ENCODE measurements around the gene FBXW2.

Gene FBXW2

GRCh38 chr9:120780367-120780766, 12.8 kb downstream of the FBXW2 start:
- peaks cover 18% of the 10 kb centered on the region for H3K36me3 ChIP-seq (ENCODE audit: control insufficient read depth, insufficient read depth, low read length)

DNA sequence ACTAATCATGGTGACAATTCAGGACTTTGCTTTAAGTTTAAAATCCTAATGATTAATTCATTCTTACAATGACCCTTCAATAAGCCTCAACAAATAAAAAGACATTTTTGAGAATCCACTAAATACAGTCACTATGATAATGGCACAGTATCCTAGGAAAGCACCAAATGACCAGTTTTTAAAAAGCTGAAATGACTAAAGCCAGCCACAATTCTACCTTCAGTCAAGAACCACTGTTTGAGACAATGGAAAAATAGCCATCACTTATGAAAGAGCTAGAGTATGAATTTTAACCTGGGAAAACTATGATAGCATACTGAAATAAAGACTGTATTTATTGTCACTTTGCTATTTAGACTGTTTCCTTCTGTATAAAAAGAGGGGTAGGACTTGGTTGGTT, 14.0 kb downstream of the FBXW2 start:
- Histone ChIP-seq H3K27me3 (replicated peaks; ENCODE audit: control insufficient read depth, insufficient read depth, low read length, poor library complexity, severe bottlenecking) (no peaks in the 10 kb centered on the region), H3K27ac (ENCODE audit: insufficient read depth, low read length, poor library complexity, severe bottlenecking) (no peak overlapping the region), H3K4me1 (ENCODE audit: control insufficient read depth, insufficient read depth, low read length, poor library complexity, severe bottlenecking) (no peaks in the 10 kb centered on the region), H3K9me3 (ENCODE audit: control insufficient read depth, low read length) (no peaks in the 10 kb centered on the region), H3K36me3 (ENCODE audit: control insufficient read depth, insufficient read depth, low read length) (peaks cover 22% of the 10 kb centered on the region), H3K4me3 (ENCODE audit: insufficient read depth, low read depth, low read length, poor library complexity, severe bottlenecking) (no peak overlapping the region)
- no peak for DNase-seq

More at GRCh38 chr9:120780367-120780766, 12.8 kb downstream of the FBXW2 start:
- H3K27me3 ChIP-seq (replicated peaks; ENCODE audit: control insufficient read depth, insufficient read depth, low read length, poor library complexity, severe bottlenecking): no peaks in the 10 kb centered on the region
- H3K27ac ChIP-seq (ENCODE audit: insufficient read depth, low read length, poor library complexity, severe bottlenecking): no peak overlapping the region
- no peaks in the 10 kb centered on the region for H3K9me3 ChIP-seq (ENCODE audit: control insufficient read depth, low read length)
- no peak overlapping the region for H3K4me3 ChIP-seq (ENCODE audit: insufficient read depth, low read depth, low read length, poor library complexity, severe bottlenecking)
- H3K4me1 ChIP-seq (ENCODE audit: control insufficient read depth, insufficient read depth, low read length, poor library complexity, severe bottlenecking): no peaks in the 10 kb centered on the region
- no peak for DNase-seq

DNA sequence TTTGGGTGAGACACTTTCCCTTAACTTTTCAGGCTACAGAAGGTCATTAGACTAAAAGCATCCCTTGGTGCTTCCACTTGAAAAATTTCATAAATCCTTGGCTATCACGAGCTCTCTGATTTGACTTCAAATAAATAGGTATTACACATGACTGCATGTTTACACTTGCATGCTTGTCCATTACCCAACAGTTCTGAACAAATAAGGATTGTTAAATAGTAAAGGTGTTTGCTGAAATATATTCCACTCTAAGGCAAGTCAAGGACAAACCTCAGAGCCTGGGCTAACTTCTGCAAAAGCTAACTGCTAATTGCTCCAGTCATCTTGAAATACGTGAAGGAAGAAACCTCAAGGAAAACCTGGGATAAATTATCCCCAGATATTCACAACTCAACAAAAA, 14.5 kb downstream of the FBXW2 start:
- Histone ChIP-seq H3K36me3 (ENCODE audit: control insufficient read depth, insufficient read depth, low read length) (peaks cover 21% of the 10 kb centered on the region), H3K27me3 (replicated peaks; ENCODE audit: control insufficient read depth, insufficient read depth, low read length, poor library complexity, severe bottlenecking) (no peaks in the 10 kb centered on the region), H3K27ac (ENCODE audit: insufficient read depth, low read length, poor library complexity, severe bottlenecking) (no peak overlapping the region), H3K4me3 (ENCODE audit: insufficient read depth, low read depth, low read length, poor library complexity, severe bottlenecking) (no peak overlapping the region), H3K9me3 (ENCODE audit: control insufficient read depth, low read length) (no peaks in the 10 kb centered on the region), H3K4me1 (ENCODE audit: control insufficient read depth, insufficient read depth, low read length, poor library complexity, severe bottlenecking) (no peaks in the 10 kb centered on the region)
- DNase-seq: no peak

- Histone ChIP-seq H3K27me3 (replicated peaks; ENCODE audit: control insufficient read depth, insufficient read depth, low read length, poor library complexity, severe bottlenecking) (no peaks in the 10 kb centered on the region), H3K36me3 (ENCODE audit: control insufficient read depth, insufficient read depth, low read length) (peaks cover 19% of the 10 kb centered on the region), H3K9me3 (ENCODE audit: control insufficient read depth, low read length) (no peaks in the 10 kb centered on the region), H3K4me1 (ENCODE audit: control insufficient read depth, insufficient read depth, low read length, poor library complexity, severe bottlenecking) (no peaks in the 10 kb centered on the region), H3K27ac (ENCODE audit: insufficient read depth, low read length, poor library complexity, severe bottlenecking) (no peak overlapping the region), H3K4me3 (ENCODE audit: insufficient read depth, low read depth, low read length, poor library complexity, severe bottlenecking) (no peak overlapping the region)
- no peak for DNase-seq
These were observed 16.0 kb downstream of the FBXW2 start for GRCh38 chr9:120777229-120777628.

DNA sequence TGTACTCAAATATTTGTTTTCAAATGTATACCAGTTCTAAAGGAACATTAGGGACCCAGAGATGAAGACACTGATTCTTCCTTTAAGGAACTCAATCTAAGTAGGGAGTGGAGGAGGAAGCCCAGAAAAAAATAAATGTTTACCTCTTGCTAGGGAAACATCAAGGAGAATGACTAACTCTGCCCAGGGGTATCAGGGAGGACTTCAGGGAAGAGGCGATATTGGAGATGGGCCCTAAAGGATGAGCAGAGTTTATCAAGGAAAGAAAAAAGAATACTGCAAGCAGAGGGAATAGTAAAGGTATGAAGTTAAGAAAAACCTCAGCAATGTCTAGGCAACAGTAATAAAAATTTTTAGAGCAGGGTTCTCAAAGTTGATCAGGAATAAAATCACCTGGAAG, 16.4 kb downstream of the FBXW2 start:
- peaks cover 19% of the 10 kb centered on the region for H3K36me3 ChIP-seq (ENCODE audit: control insufficient read depth, insufficient read depth, low read length)
- H3K9me3 ChIP-seq (ENCODE audit: control insufficient read depth, low read length): no peaks in the 10 kb centered on the region
- no peaks in the 10 kb centered on the region for H3K27me3 ChIP-seq (replicated peaks; ENCODE audit: control insufficient read depth, insufficient read depth, low read length, poor library complexity, severe bottlenecking)
- H3K4me3 ChIP-seq (ENCODE audit: insufficient read depth, low read depth, low read length, poor library complexity, severe bottlenecking): no peak overlapping the region
- no peak overlapping the region for H3K27ac ChIP-seq (ENCODE audit: insufficient read depth, low read length, poor library complexity, severe bottlenecking)
- DNase-seq: no peak
- no peaks in the 10 kb centered on the region for H3K4me1 ChIP-seq (ENCODE audit: control insufficient read depth, insufficient read depth, low read length, poor library complexity, severe bottlenecking)

DNA sequence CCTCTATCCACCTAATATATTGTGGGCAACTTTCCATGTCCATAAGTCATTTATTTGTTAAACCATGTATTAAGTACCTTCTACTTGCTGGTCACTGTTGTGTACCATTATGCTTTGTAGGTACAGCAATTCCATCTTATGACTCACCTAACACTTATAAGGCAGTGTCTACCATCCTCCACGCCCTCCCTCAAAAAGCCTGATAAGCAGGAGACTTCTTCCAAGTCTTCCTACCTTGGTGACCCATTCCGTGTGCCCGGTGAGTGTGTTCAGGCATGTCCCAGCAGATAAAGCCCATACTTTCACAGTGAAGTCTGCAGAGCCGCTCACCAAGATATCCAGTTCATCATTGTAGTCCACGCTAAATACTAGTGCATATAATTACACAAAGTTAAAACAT, 17.4 kb downstream of the FBXW2 start:
- Histone ChIP-seq H3K27me3 (replicated peaks; ENCODE audit: control insufficient read depth, insufficient read depth, low read length, poor library complexity, severe bottlenecking) (no peaks in the 10 kb centered on the region), H3K4me3 (ENCODE audit: insufficient read depth, low read depth, low read length, poor library complexity, severe bottlenecking) (no peak overlapping the region), H3K27ac (ENCODE audit: insufficient read depth, low read length, poor library complexity, severe bottlenecking) (no peak overlapping the region), H3K9me3 (ENCODE audit: control insufficient read depth, low read length) (no peaks in the 10 kb centered on the region), H3K4me1 (ENCODE audit: control insufficient read depth, insufficient read depth, low read length, poor library complexity, severe bottlenecking) (no peaks in the 10 kb centered on the region), H3K36me3 (ENCODE audit: control insufficient read depth, insufficient read depth, low read length) (peaks cover 28% of the 10 kb centered on the region)
- no peak for DNase-seq

- H3K9me3 ChIP-seq (ENCODE audit: control insufficient read depth, low read length): no peaks in the 10 kb centered on the region
- H3K27ac ChIP-seq (ENCODE audit: insufficient read depth, low read length, poor library complexity, severe bottlenecking): no peak overlapping the region
- H3K4me3 ChIP-seq (ENCODE audit: insufficient read depth, low read depth, low read length, poor library complexity, severe bottlenecking): no peak overlapping the region
- DNase-seq: no peak
- H3K36me3 ChIP-seq (ENCODE audit: control insufficient read depth, insufficient read depth, low read length): peaks cover 32% of the 10 kb centered on the region
- no peaks in the 10 kb centered on the region for H3K27me3 ChIP-seq (replicated peaks; ENCODE audit: control insufficient read depth, insufficient read depth, low read length, poor library complexity, severe bottlenecking)
- no peaks in the 10 kb centered on the region for H3K4me1 ChIP-seq (ENCODE audit: control insufficient read depth, insufficient read depth, low read length, poor library complexity, severe bottlenecking)
These were observed 18.5 kb downstream of the FBXW2 start for GRCh38 chr9:120774719-120775118.

GRCh38 chr9:120773256-120773655, 20.0 kb downstream of the FBXW2 start:
- peaks cover 36% of the 10 kb centered on the region for H3K36me3 ChIP-seq (ENCODE audit: control insufficient read depth, insufficient read depth, low read length)
- no peaks in the 10 kb centered on the region for H3K9me3 ChIP-seq (ENCODE audit: control insufficient read depth, low read length)
- no peak for DNase-seq
- no peak overlapping the region for H3K27ac ChIP-seq (ENCODE audit: insufficient read depth, low read length, poor library complexity, severe bottlenecking)
- H3K4me3 ChIP-seq (ENCODE audit: insufficient read depth, low read depth, low read length, poor library complexity, severe bottlenecking): no peak overlapping the region
- no peaks in the 10 kb centered on the region for H3K27me3 ChIP-seq (replicated peaks; ENCODE audit: control insufficient read depth, insufficient read depth, low read length, poor library complexity, severe bottlenecking)
- no peaks in the 10 kb centered on the region for H3K4me1 ChIP-seq (ENCODE audit: control insufficient read depth, insufficient read depth, low read length, poor library complexity, severe bottlenecking)

DNA sequence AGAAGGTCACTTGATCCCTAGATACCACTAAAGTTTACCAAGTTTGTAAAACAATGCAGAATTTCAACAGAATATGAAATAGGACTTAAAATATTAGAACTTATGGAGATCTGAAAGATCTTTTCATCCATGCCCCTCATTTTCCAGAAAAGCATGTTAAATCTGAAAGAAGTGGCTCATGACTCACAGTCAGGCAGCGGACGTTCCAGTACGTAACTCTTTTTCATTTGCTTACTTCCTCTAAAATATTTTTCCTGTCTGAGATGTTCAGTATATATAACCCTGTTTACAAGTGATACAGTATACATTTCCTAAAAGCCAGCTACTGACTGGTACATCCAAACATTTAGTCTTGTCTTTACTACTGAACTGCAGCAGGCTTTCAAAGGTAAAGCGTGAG, 22.3 kb downstream of the FBXW2 start:
- Histone ChIP-seq H3K4me1 (ENCODE audit: control insufficient read depth, insufficient read depth, low read length, poor library complexity, severe bottlenecking) (no peaks in the 10 kb centered on the region), H3K4me3 (ENCODE audit: insufficient read depth, low read depth, low read length, poor library complexity, severe bottlenecking) (no peak overlapping the region), H3K36me3 (ENCODE audit: control insufficient read depth, insufficient read depth, low read length) (peaks cover 45% of the 10 kb centered on the region), H3K27ac (ENCODE audit: insufficient read depth, low read length, poor library complexity, severe bottlenecking) (no peak overlapping the region), H3K27me3 (replicated peaks; ENCODE audit: control insufficient read depth, insufficient read depth, low read length, poor library complexity, severe bottlenecking) (no peaks in the 10 kb centered on the region), H3K9me3 (ENCODE audit: control insufficient read depth, low read length) (no peaks in the 10 kb centered on the region)
- no peak for DNase-seq

DNA sequence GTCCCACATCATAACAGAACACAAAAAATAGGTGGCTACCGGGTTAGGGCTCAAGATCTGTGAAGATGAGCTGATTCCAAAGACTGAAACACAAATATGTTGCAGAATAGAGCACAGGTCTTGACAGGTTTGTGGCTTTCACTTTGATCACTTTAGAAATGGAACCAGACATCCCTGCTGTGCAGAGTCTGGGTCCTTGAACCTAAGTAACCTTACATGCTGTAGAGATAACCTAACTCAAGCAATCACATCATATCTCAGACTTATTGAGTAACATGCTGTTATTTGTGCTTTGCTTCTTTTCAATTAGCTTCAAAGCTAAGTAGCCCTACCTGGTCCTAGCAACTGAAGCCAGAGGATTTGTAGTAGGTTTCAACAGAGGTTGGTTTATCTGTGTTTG, 24.3 kb downstream of the FBXW2 start:
- Histone ChIP-seq H3K4me1 (ENCODE audit: control insufficient read depth, insufficient read depth, low read length, poor library complexity, severe bottlenecking) (no peaks in the 10 kb centered on the region), H3K36me3 (ENCODE audit: control insufficient read depth, insufficient read depth, low read length) (peaks cover 52% of the 10 kb centered on the region), H3K27me3 (replicated peaks; ENCODE audit: control insufficient read depth, insufficient read depth, low read length, poor library complexity, severe bottlenecking) (no peaks in the 10 kb centered on the region), H3K4me3 (ENCODE audit: insufficient read depth, low read depth, low read length, poor library complexity, severe bottlenecking) (no peak overlapping the region), H3K9me3 (ENCODE audit: control insufficient read depth, low read length) (no peaks in the 10 kb centered on the region), H3K27ac (ENCODE audit: insufficient read depth, low read length, poor library complexity, severe bottlenecking) (no peak overlapping the region)
- no peak for DNase-seq

- Histone ChIP-seq H3K9me3 (ENCODE audit: control insufficient read depth, low read length) (no peaks in the 10 kb centered on the region), H3K36me3 (ENCODE audit: control insufficient read depth, insufficient read depth, low read length) (peaks cover 58% of the 10 kb centered on the region), H3K27me3 (replicated peaks; ENCODE audit: control insufficient read depth, insufficient read depth, low read length, poor library complexity, severe bottlenecking) (no peaks in the 10 kb centered on the region), H3K27ac (ENCODE audit: insufficient read depth, low read length, poor library complexity, severe bottlenecking) (no peak overlapping the region), H3K4me1 (ENCODE audit: control insufficient read depth, insufficient read depth, low read length, poor library complexity, severe bottlenecking) (no peaks in the 10 kb centered on the region), H3K4me3 (ENCODE audit: insufficient read depth, low read depth, low read length, poor library complexity, severe bottlenecking) (no peak overlapping the region)
- DNase-seq: no peak
These were observed 25.0 kb downstream of the FBXW2 start for GRCh38 chr9:120768247-120768646.

Measured in effector memory CD4-positive, alpha-beta T cell (primary cell).